ENCODE measurements around the gene CYP21A2.
"Not testable (repeated sequence)": the region's sequence is repeated elsewhere in the genome, so short reads cannot be mapped to it uniquely, and the experiment has no call there.

CYP21A2 gene

DNA sequence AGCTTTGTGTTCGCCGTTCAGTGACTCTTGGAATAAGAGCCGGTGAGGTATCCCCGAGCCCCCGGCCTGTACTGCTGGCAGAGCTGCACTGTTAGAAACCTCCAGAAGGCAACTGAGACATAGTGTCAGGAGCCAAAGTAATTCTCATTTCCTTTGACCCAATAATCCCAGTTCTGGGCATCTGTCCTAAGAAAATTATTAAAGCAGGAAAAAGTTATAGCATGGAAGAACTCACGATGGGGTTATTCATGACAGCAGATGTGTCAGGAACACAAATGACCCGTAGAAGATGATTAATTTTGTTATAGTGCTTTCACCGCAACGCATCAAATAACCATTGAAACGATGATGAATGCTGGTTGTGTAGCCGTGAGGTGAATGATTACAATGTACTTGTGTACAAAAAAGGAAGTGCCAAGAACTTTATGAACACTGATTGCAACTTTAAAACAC lies 20.3 kb downstream of the CYP21A2 start:
- Histone ChIP-seq H3K4me2 (ENCODE audit: low read length) (no peak overlapping the region), H3K27ac (ENCODE audit: low read length) (no peak overlapping the region), H3K27me3 (ENCODE audit: low read depth, low read length) (0 out of 2 replicates have a peak, but pooled peaks cover 3% of the 10 kb centered on the region), H3K79me2 (ENCODE audit: low read length) (no peaks in the 10 kb centered on the region), H3K36me3 (replicated peaks; ENCODE audit: low read depth, low read length) (no peaks in the 10 kb centered on the region), H3K9ac (ENCODE audit: low read length) (no peak overlapping the region), H4K20me1 (ENCODE audit: insufficient read depth, low read length) (no peaks in the 10 kb centered on the region), H3K4me1 (ENCODE audit: low read length) (no peaks in the 10 kb centered on the region), H2AFZ (ENCODE audit: low read depth, low read length) (no peak overlapping the region), H3K4me3 (ENCODE audit: low read length) (no peak overlapping the region), H3K9me3 (ENCODE audit: insufficient read depth, low read length) (no peaks in the 10 kb centered on the region)
- TF ChIP-seq, protein P1, sequence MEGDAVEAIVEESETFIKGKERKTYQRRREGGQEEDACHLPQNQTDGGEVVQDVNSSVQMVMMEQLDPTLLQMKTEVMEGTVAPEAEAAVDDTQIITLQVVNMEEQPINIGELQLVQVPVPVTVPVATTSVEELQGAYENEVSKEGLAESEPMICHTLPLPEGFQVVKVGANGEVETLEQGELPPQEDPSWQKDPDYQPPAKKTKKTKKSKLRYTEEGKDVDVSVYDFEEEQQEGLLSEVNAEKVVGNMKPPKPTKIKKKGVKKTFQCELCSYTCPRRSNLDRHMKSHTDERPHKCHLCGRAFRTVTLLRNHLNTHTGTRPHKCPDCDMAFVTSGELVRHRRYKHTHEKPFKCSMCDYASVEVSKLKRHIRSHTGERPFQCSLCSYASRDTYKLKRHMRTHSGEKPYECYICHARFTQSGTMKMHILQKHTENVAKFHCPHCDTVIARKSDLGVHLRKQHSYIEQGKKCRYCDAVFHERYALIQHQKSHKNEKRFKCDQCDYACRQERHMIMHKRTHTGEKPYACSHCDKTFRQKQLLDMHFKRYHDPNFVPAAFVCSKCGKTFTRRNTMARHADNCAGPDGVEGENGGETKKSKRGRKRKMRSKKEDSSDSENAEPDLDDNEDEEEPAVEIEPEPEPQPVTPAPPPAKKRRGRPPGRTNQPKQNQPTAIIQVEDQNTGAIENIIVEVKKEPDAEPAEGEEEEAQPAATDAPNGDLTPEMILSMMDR (IDR thresholded peaks at IDR 0.05; ENCODE audit: low read depth, low read length), result no peak
- TF ChIP-seq EZH2phosphoT487 (IDR thresholded peaks at IDR 0.05; ENCODE audit: low read depth), result no peak

DNA sequence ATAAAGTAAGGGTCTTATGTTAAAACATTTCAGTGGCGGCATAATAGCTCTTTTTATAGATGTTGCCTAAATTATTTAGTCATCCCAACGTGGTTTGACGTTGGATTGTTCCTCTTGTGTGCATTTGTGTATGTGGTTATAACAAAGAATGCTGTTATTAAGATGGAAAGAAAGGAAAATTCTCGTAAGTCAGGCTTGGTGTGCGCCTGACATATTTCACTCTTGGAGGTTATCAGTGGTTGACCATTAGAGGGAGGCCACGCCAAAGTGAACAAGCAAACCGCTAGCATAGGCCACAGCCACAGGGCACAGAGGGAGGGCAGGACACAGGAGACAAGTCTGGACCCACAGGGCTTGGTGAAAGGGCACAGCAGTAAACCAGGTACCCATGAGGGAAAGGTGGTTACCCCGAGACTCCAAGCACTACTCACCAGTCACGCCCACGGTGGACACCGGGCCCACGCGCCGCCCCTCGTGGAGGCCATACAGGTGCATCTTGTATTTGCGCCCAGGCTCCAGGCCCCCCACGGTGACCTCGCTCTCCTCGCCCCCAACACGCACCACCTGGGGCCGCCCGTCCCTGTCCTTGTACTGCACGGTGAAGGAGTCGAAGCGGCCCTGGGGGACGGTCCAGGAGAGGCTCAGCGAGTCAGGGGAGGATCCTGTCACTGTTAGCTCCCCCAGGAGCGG lies 22.9 kb downstream of the CYP21A2 start:
- H4K20me1 ChIP-seq (ENCODE audit: insufficient read depth, low read length), result no peaks in the 10 kb centered on the region
- H3K9ac ChIP-seq (ENCODE audit: low read length), result no peak overlapping the region
- H3K27ac ChIP-seq (ENCODE audit: low read length), result no peak overlapping the region
- no peak overlapping the region for H3K4me3 ChIP-seq (ENCODE audit: low read length)
- H2AFZ ChIP-seq (ENCODE audit: low read depth, low read length), result no peak overlapping the region
- 0 out of 2 replicates have a peak, but pooled peaks cover 3% of the 10 kb centered on the region for H3K27me3 ChIP-seq (ENCODE audit: low read depth, low read length)
- TF ChIP-seq EZH2phosphoT487 (IDR thresholded peaks at IDR 0.05; ENCODE audit: low read depth), result no peak
- TF ChIP-seq, protein P1 (IDR thresholded peaks at IDR 0.05; ENCODE audit: low read depth, low read length), result no peak
- no peaks in the 10 kb centered on the region for H3K9me3 ChIP-seq (ENCODE audit: insufficient read depth, low read length)
- no peaks in the 10 kb centered on the region for H3K36me3 ChIP-seq (replicated peaks; ENCODE audit: low read depth, low read length)
- H3K4me1 ChIP-seq (ENCODE audit: low read length), result no peaks in the 10 kb centered on the region
- no peaks in the 10 kb centered on the region for H3K79me2 ChIP-seq (ENCODE audit: low read length)
- no peak overlapping the region for H3K4me2 ChIP-seq (ENCODE audit: low read length)

DNA sequence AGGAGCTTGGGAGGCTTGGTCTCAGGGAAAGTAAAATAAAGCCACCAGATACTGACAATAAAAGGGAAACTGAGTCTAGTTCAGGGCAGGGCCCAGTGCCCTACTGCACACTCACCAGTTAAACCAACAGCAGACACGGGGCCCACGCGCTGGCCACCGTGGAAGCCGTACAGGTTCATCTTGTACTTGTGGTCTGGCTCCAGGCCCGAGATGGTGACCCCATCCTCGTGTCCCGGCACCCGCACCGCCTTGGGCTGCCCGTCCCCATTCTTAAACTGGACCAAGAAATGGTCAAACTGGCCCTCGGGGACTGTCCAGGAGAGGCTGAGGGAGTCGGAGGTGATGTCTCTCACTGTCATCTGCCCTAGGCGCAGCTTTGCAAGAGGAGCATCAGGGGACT lies 26.5 kb downstream of the CYP21A2 start:
- no peak overlapping the region for H3K4me2 ChIP-seq (ENCODE audit: low read length)
- H3K27ac ChIP-seq (ENCODE audit: low read length), result no peak overlapping the region
- H3K79me2 ChIP-seq (ENCODE audit: low read length), result no peaks in the 10 kb centered on the region
- no peaks in the 10 kb centered on the region for H4K20me1 ChIP-seq (ENCODE audit: insufficient read depth, low read length)
- no peaks in the 10 kb centered on the region for H3K36me3 ChIP-seq (replicated peaks; ENCODE audit: low read depth, low read length)
- no peaks in the 10 kb centered on the region for H3K4me1 ChIP-seq (ENCODE audit: low read length)
- H3K9me3 ChIP-seq (ENCODE audit: insufficient read depth, low read length), result no peaks in the 10 kb centered on the region
- no peak overlapping the region for H3K9ac ChIP-seq (ENCODE audit: low read length)
- 0 out of 2 replicates have a peak, but pooled peaks cover under 1% of the 10 kb centered on the region for H3K27me3 ChIP-seq (ENCODE audit: low read depth, low read length)
- no peak overlapping the region for H3K4me3 ChIP-seq (ENCODE audit: low read length)
- no peak for TF ChIP-seq EZH2phosphoT487 (IDR thresholded peaks at IDR 0.05; ENCODE audit: low read depth)
- TF ChIP-seq, protein P1 (IDR thresholded peaks at IDR 0.05; ENCODE audit: low read depth, low read length), result no peak
- no peak overlapping the region for H2AFZ ChIP-seq (ENCODE audit: low read depth, low read length)

DNA sequence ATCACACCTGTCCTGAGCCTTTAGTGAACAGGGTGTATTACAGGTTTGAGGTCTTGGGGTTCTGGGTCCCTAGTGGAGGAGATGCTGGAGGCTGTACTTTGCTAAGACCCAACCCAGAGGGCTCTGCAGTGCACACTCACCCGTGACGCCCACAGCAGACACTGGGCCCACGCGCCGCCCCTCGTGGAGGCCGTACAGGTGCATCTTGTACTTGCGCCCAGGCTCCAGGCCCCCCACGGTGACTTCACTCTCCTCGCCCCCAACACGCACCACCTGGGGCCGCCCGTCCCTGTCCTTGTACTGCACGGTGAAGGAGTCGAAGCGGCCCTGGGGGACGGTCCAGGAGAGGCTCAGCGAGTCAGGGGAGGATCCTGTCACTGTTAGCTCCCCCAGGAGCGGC lies 29.3 kb downstream of the CYP21A2 start:
- H3K9ac ChIP-seq (ENCODE audit: low read length); H3K4me1 ChIP-seq (ENCODE audit: low read length); H3K27ac ChIP-seq (ENCODE audit: low read length); H3K36me3 ChIP-seq (replicated peaks; ENCODE audit: low read depth, low read length); H3K79me2 ChIP-seq (ENCODE audit: low read length); H3K9me3 ChIP-seq (ENCODE audit: insufficient read depth, low read length); H3K4me2 ChIP-seq (ENCODE audit: low read length); H3K27me3 ChIP-seq (ENCODE audit: low read depth, low read length); H2AFZ ChIP-seq (ENCODE audit: low read depth, low read length); H3K4me3 ChIP-seq (ENCODE audit: low read length); H4K20me1 ChIP-seq (ENCODE audit: insufficient read depth, low read length): not testable (repeated sequence)

DNA sequence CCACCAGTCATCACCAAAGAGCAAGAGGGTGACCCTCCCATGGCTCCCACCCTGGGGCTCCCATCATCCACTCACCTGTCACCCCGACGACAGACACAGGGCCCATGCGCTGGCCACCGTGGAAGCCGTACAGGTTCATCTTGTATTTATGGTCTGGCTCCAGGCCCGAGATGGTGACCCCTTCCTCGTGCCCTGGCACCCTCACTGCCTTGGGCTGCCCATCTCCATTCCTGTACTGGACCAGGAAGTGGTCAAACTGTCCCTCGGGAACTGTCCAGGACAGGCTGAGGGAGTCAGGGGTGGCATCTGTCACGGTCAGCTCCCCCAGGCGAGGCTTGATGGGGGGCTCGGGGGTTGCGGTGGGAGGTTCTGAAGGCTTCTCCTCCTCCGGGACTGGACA lies 30.1 kb downstream of the CYP21A2 start:
- not testable (repeated sequence) for H2AFZ ChIP-seq (ENCODE audit: low read depth, low read length); H3K4me3 ChIP-seq (ENCODE audit: low read length); H3K27ac ChIP-seq (ENCODE audit: low read length); H4K20me1 ChIP-seq (ENCODE audit: insufficient read depth, low read length); H3K4me2 ChIP-seq (ENCODE audit: low read length); H3K27me3 ChIP-seq (ENCODE audit: low read depth, low read length); H3K9me3 ChIP-seq (ENCODE audit: insufficient read depth, low read length); H3K36me3 ChIP-seq (replicated peaks; ENCODE audit: low read depth, low read length); H3K9ac ChIP-seq (ENCODE audit: low read length); H3K4me1 ChIP-seq (ENCODE audit: low read length); H3K79me2 ChIP-seq (ENCODE audit: low read length)

Data from OCI-LY3 (cell line).